Measurements from ENCODE around the gene CANT1.

CANT1 gene

DNA sequence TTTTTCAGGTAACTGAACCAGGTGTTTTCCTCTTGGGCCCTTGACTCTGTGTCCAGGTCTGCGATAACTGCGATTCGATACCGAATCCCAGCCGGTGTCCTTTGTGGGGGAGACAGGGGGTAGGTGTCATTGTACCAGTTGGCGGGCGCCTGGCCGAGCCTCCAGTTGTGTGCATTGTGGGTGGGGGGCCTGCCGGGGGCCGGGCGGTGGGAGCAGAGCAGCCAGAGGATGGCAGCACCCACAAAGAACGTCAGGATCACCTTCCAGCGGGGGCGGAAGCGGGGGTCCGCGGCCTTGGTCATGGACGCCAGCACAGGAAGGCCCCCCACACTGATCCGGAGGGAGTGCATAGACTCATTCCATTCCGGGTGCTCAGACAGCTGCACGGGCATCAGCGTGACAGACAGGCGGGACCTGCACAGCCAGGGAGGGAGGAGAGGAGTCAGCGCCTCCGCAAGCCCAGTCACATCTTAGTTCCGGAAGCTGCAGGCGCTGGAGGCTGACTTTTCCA, 12.3 kb downstream of the CANT1 start:
- in situ Hi-C loops (cut with MboI; ENCODE audit: low sequenced_read_pairs), result no loop called here

DNA sequence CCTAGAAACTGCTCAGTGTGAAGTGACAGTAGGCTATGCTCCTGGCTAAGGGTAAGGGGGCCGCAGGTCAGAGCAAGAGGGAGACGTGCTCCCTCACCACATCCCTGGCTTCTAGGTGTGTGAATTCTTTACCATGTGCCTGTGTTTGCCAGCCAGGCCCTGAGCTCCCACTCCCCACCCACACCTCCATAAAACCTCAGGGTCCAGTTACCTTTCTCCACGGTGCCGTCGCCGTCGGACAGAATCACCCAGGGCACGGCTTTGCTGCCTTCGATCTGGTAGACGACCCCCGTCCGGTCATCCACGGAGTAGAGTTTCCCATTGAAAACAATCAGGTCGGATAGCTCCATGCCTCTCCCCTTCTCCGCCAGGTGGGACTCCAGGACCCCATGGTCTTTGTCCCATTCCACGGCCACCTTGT, 12.8 kb downstream of the CANT1 start:
- in situ Hi-C loops (cut with MboI; ENCODE audit: low sequenced_read_pairs), result no loop called here

DNA sequence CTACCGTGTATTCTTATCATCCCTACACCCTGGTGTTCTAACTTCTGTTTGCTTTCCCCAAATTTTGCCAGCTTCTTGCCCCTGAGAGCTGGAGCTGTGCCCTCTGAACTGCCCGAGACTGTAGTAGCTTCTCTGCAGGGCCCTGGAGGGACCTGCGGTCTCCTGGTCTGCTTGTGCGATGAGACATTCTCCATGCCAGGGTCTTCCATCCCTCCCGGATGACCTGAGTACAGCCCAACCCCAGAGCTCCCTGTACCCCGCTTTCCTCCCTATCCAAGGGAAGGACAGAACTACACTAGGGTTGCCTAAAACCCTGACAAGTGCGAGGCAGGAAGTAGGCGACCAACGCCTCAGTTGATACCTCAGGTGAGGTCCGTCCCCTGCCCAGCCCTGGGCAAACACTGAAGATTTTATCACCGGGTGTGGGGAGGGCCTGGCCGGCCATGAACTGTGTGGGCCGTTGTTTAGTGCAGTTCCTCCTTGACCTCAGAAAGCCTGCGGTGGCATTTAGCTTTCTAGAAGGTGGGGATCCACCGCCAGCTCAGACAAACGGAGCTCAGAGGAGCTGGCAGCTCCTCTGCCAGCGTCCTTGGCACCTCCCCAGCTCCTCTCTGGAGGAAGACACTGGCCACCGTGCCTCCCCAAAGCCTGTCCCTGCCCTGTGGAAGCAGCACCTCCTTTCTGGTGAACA, 13.7 kb downstream of the CANT1 start:
- in situ Hi-C loops (cut with MboI; ENCODE audit: low sequenced_read_pairs), result no loop called here

DNA sequence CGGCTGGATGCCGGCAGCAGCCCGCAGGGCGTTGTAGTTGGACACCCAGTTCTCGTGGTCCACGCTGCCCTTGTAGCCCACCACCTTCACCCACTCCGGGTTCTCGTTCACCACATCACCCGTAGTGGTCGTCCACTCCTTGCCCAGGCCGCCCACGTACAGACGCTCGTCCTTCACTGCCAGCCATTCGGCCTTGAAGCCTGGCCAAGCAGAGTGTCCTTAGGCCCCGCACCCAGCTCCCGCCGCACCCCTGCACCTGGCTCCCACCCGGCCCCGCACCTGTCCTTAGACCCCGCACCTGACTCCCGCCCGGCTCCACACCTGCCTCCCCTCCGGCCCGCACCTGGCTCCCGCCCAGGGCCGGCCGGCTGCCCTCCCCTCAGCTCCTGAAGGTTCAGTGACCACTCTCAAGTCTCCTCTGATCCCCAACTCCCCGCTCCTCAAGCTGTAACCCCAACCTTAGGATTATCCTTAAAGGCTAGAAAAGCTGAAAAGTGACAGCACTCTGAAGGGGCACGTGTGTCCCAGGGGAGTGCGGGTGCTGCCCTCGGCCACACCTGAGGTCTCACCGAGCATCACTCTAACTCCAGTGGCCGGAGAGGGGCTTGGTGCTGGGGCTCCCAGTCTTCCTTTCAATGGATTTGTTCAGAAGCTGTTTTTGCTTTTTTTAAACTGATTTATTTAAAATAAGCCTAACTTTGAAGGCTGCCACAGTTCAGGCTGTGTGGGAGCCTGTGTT, 14.4 kb downstream of the CANT1 start:
- in situ Hi-C loops (cut with MboI; ENCODE audit: low sequenced_read_pairs), result no loop called here

DNA sequence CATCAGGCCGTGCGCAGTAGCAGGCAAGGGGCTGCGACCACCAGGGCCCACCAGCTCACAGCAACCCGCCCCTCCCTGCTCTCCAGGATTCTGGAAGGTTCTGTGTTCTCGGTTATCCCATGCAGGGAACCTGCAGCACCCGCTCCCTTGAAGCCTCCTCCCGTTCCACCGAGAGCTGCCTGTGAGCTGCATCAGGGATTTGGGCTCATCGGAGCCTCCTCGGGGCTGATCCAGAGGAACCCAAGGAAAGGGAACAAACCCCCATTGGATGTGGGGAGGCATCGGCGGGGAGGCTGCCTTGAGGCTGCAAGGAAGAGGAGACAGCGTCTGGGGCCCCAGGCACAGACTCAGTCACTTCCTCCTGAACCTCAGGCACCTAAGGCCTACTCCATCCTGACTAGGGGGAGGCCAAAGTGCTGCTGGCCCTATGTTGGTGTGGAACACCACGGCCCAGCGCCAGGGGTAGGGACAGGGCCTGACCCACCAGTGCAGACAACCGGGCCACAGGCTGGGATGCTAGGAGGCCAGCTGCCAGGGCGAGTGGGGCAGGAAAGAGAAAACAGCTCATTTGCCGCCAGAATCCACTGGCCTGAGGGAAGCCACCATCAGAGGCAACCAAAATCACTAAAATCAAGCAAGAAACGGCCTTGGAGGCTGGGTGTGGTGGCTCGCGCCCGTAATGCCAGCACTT, 15.4 kb downstream of the CANT1 start:
- in situ Hi-C loops (cut with MboI; ENCODE audit: low sequenced_read_pairs), result no loop called here

DNA sequence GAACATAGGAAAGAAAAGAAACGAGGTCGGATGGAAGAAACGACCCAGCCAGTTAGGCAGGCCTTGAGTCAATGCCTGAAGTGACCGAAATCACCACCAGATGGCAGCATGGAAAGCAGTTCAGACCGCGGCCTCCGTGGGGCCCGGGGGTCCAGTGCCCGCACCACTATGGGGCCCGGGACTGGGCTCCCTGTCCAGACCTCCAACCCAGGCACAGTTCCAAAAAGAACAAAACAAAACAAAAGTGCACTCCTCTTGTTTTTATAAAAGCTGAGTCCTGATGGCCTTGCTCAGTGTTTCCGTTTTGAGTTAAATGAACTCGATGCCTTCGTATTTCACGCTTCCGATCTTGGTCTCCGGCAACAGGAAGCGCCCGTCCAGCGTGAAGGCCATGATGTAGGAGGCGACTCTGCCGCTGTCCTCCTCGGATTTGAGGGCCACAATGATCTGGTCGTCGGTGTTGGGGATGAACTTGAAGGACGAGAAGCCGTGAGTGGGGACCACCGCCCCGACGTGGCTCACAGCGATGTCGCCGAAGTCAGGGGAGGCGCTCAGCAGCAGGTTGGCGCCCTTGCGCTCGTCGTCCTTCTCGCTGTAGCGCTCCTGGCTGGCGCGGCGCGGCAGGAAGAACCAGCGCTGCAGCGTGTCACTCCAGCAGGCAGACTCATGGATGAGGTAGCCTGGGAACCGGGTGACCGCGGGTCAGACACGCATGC, 16.2 kb downstream of the CANT1 start:
- in situ Hi-C loops (cut with MboI; ENCODE audit: low sequenced_read_pairs), result no loop called here

DNA sequence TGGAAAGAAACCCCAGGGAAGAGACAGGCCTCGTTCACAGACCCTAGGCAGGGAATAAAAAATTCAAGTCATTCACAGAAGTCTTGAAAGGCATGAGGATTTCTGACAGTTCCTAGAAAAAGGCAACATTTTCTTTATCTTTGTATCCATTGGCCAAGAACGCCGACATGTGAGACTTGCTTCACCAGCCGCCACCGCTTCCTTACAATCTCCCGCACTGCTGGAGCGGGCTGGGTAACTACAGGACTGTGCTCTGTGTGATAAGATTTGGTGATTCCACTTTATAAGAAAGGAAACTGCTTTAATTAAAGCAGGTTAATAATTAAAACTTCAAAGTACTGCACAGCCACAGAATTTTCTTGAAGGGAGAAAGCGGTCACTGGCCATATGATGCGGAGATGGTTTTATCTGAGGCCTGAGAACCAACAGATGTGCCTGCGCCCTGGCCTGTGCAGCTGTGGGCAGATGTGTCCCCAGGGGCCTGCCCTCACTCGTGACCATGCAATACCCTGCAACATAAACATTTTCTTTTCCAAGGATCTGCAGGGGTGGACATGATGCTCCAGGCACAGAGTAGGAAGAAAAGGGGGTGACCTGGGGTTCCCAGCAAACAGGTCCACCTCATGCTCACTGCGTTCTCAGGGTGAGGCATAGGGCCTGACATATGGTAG, 16.9 kb downstream of the CANT1 start:
- in situ Hi-C loops (cut with MboI; ENCODE audit: low sequenced_read_pairs), result no loop called here

DNA sequence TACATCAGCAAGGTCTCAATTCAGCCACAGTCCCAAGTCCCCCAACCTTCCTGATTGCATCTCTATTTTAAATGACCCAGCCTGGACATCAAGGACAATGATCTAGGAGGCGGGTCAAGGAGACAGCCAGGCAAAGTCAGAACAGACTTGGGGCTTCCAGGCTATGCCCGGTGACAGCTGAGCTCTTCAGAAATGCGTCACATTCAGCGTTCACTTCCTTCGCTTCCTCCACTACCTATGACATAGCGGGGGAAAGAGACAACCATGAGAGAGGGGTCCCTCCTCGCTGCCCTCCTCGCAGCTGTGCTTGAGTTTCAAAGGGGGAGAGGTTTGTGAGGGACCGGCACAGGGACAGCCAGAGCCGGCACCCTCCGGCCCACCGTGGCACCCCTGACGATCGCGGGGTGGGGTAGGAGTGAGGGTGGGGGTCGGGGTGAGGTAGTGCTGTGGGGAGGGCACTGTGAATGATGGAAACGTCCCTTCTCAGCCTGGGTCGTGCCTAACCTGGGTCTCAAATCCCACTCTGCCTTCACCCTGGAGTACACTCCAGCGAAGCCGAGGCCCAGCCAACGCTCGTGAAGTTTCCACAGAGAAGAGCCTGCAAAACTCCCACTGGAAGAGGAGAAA, 17.5 kb downstream of the CANT1 start:
- in situ Hi-C loops (cut with MboI; ENCODE audit: low sequenced_read_pairs), result no loop called here

DNA sequence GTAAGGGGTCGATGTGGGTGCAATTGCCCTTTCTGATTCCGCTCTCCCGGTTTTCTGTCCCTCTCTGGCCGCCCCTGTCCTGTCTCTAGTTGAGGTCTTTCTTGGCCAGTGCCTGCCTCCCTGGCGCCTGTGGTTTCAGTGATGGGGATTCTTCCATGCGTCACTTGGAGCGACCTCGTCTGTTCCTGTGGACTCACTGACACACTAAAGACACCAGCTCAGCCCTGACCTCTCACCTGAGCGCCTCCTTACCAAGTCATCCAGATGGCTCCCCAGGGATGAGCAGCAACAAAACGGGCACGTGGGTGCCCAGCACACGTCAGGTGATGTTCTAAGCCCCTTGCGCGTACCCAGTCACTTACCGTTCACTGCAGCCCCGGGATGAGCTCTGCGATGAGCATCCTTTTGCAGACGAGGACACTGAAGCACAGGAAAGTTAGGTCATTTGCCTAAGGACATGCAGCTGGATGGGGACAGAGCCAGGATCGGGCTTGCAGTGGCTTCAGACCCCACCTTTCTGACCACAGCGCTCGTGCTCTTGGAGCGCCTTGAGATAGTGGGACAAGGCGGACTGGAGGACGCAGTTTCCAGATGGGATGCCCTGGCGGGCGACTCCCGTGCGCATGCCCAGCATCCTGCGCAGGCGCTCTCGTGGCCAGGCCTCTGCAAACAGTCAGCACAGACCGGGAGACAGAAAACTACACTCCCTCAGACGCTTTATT, 18.4 kb downstream of the CANT1 start:
- in situ Hi-C loops (cut with MboI; ENCODE audit: low sequenced_read_pairs), result no loop called here

DNA sequence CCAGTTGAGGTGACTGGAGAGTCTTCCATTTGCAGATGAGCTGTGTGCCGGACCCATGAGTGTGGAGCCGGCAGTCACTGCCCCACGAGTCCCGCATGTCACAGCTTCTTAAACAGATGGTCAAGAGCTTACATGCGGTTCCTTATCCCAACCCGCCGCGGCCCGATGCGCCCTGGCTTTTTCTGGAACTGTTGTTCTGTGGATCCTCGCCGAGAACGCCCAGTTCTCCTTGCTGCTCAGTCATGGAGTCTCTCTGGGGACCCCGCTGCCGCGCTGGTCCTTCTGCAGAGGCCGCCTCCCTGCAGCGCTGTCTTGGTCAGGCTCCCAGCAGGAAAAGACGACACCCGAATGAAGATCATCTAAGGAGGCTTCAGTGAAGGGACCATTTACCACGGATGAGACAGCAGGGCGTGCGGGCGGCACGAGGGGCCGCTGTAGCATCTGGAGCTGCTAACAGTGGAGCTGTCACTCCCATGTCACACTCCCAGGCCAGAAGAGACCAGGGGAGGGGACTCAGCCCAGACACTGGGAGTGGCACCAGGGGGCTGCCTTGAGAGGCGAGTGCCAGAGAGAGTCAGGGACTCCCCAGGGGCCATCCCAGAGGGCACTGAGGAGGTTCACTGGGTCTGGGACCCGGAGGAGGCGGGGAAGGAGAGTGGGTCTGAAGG, 19.1 kb downstream of the CANT1 start:
- in situ Hi-C loops (cut with MboI; ENCODE audit: low sequenced_read_pairs), result no loop called here

DNA sequence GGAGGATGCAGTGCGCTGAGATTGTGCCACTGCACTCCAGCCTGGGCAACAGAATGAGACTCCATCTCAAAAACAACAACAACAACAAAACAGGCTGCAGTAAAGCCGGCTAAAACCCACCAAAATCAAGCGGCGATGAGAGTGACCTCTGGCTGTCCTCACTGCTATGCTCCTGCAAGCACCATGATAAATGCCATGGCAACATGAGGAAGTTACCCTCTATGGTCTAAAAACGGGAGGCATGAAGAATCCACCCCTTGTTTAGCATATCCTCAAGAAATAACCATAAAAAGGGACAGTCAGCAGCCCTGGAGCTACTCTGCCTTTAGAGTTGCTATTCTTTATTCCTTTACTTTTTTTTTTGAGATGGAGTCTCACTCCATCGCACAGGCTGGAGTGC, 21.4 kb downstream of the CANT1 start:
- in situ Hi-C loops (cut with MboI; ENCODE audit: low sequenced_read_pairs), result no loop called here

DNA sequence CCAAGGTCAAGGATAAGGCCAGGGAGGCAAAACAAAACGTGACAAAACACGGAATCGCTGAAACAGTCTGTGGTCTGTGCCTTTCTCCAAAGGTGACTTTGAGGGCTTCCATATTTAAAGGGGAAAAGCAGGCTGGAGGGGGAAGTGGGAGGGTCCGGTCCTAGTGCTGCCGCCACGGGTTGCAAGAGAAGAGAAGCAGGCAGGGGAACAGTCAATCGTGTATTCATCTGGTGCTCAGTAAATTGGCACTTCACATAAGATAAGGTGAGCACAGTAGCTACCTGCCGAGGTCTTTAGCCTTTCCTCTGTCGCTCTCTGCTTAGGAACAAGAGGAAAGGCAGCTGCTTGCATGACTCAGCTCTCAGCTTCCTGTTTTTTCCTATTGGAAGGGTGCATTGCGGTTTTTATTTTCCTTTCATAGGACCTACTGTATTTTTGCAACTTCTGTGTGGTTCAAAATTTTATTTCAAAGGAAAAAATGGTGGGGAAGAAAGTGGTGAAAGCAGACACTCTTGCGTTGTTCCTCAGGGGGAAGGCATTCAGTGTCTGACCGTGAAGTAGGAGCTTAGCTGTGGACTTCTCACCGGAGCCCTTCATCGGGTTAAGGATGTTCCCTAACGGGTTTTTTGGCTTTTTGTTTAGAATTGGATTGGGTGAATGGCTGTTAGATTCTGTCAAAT, 22.8 kb downstream of the CANT1 start:
- in situ Hi-C loops (cut with MboI; ENCODE audit: low sequenced_read_pairs), result no loop called here

DNA sequence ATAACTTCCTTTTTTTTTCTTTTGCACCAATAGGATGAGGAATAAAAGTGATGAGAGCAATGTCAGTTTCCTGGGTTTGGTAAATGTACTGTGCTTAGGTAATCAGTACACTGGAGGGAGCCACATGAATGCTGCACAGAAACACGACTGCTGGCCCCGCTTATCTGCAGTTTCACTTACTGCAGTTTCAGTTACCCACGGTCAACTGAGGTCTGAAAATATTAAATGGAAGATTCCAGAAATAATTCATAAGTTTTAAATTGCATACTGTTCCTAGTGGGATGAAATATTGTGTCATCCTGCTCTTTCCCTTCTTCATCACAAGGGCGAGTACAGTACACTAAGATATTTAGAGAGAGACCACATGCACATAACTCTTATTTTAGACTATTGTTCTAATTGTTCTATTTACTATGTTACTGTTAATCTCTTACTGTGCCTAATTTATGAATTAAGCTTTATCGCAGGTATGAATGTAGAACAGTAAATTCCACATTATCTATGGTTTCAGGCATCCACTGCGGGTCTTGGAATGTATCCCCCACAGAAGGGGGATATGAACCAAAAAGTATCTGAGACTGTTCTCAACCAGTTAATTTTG, 23.4 kb downstream of the CANT1 start:
- in situ Hi-C loops (cut with MboI; ENCODE audit: low sequenced_read_pairs), result no loop called here

DNA sequence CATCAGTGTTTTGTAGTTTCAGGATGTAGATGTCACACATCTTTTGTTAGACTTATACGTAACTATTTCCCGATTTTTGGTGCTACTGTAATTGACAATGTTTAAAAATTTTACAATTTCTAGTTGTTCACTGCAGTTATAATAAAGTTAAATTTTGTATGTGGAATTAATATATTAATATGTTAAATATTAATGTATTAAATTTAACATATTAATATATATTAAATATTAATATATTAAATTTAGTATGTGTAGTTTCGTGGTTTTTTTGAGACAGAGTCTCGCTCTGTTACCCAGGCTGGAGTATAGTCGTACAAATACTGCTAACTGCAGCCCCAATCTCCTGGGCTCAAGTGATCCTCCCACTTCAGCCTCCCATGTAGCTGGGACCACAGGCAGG, 24.2 kb downstream of the CANT1 start:
- in situ Hi-C loops (cut with MboI; ENCODE audit: low sequenced_read_pairs), result no loop called here

DNA sequence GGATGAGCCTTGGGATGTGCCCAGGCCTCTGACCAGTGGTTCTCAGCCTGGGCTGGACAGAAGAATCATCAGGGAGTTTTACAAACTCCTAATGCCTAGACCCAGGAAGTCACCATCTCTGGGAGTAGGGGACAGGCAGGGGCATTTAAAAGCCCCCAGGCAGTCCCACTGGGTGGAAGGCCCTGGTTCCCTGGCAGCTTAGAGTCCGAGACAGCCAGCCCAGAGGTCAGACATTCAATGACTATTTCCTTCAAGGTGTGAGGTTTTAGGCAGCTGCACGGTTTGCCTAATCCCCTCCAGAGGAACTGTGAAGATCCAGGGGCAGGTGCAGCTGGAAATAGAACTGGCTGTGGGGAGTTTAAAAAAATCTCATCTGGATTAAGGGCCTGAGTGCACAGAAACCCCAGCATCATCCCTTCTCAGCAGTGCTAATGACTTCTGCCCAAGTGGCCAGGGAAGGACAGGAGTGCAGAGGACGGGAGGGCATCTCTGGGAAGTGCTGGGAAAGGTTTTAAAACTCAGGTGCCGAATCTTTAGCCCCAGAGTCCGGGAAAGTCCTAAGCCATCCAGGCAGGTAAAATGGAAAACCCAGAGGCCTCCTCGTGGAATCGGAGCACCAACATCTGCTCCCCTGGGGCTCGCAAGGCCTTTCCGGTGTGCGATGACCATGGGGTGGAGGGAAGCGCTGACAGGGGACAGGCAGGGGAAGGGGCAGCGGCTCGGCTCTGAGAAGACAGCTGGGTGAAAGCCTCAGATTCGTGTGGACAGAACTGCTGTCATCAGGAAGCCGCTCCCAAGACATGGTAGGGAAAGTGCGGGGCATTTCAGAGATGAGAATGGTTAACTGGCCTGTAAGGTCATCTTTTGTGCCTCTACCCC, 28.3 kb downstream of the CANT1 start:
- in situ Hi-C loops (cut with MboI; ENCODE audit: low sequenced_read_pairs), result no loop called here

DNA sequence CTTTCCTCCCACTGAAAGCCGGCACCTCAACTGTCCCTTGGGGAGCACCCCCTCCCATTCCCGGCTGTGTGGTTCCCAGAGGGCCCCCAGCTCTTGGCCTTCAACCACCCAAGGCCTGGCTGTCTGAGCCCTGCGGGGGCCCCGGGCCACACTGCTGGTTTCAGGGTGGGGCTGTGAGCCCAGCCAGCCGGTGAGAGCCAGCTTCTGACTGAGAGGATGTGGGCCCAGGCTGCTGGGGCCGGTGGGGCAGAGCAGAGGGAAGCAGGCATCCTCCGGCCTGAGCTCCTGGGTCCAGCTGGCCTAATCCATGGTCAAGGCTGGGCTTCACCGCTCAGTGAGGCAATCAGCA, 29.0 kb downstream of the CANT1 start:
- in situ Hi-C loops (cut with MboI; ENCODE audit: low sequenced_read_pairs), result no loop called here
